DMS153 treated with DMSO at 0.1 percent for 48 hours (cell line): Measurements from ENCODE around the gene SNED1.
A peak's percentile ranks its signal among the peaks of the same experiment; 100 is the strongest.
"Not testable (repeated sequence)": the region's sequence is repeated elsewhere in the genome, so short reads cannot be mapped to it uniquely, and the experiment has no call there.

ENCODE experiments used
- DNase-seq: peaks from one replicate; lab custom pipeline; 2025; ENCODE audit not compliant: unreplicated experiment; lab: John Stamatoyannopoulos, UW

SNED1 gene

GRCh38 chr2:240972201-240972600 lies 26.2 kb upstream of the SNED1 start:
- no peak for DNase-seq

DNA sequence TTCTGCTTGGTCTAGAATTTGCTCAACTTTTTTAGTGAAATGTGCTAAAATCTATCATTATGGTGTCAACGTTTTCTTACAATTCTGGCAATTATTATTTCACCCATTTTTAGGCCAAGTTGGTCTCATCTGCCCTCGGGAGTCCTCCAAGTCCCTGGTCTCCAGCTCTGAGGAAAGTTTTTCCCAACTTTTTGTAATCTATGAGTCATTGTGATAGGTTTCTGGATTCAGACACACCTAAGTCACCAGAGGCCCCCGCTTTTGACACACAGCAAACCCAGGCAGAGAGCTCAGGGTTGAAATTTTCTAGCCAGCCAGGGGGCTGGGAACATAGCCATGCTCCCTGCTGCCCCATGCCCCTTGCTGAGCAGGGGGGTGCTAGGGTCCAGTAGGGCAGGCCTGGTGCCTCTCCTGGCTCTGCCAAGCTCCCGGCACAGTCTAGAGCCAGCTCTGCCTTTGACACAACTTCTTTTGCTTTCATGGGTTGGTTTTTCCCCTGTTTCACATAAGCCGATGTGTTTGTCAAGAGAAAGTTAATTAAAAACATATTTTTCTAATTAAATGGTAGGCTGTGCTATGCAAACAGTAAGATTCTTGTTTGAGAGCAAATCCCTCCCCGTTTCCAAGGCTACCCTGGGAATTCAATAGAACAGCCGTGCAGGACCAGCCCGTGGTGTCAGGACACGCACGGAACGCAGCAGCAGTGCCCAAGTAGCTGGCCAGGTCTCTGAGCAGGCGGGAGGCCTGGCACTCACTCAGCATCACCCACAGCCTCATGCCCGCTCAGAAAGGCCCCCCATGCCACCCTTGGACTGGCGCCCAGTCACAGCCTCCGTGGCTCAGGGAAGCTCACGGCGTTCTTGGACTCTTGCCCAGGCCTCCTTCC lies 25.5 kb upstream of the SNED1 start:
- DNase-seq: no peak

- DNase-seq: no peak
Measured at GRCh38 chr2:240974771-240975572, 23.4 kb upstream of the SNED1 start.

GRCh38 chr2:240975903-240976302 lies 22.5 kb upstream of the SNED1 start:
- not testable (repeated sequence) for DNase-seq

DNA sequence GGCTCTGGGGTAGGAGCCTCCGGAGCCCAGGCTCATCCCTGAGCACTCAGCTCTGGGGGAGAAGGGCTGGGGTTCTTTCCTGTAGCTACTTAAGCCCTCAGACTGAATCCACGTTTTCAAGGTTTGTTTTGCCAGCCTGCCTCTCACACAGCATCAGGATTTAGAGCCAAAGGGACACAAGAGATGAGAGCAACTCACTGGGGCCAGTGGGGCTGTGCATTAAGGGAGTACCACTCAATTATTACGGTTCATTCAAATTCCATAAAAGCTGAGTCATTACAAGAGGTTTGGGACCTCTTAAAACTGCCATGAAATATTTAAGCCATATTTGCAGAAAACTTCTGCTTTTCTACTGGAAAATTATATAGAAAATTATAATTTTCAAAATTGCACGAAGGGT lies 17.1 kb upstream of the SNED1 start:
- no peak for DNase-seq

DNA sequence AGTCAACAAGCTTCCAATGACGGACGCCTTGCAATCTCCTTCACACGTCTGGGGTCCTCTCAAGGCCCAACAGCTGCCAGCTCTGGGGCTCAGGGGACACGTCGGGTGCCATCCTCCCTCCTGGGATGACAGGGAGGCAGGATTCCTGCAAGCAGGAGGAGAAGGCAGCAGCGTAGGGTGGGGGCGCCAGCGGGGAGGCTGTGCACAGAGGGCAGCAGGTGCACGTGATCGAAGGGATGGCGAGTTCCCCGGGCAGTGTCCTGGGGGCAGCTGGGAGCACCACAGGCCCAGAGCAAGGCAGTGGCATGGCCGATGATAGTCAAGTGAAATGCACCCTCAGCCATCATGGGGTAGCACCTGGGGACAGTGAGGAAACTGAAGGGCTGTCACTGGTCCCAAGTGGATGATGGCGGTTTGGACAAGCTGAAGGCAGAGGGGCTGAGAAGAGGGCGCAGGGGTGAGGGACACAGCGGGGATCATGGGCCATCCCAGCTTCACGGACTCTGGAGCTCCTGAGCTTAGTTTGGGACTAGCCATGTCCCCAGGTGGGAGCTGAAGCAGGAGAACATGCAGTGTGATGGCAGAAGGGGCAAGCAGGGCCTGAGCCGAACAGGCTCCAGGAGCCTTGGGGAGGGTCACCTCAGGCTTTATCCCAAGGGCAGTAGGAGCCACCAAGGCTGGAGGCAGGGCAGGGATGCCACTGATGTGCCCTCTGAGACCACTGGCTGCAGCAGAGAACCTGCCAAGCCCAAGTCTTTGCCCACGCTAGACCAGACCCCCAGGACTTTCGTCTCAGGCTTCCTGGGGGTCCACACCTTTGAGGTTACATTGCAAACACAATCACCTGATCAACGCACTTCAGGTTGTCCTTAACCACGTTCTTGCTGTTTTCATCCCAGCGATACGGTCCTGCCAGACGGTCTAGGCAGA lies 16.3 kb upstream of the SNED1 start:
- no peak for DNase-seq

- DNase-seq: no peak
Measured at GRCh38 chr2:240982821-240983281, 15.6 kb upstream of the SNED1 start.

GRCh38 chr2:240983361-240983995 lies 14.9 kb upstream of the SNED1 start:
- peak; percentile 42 for DNase-seq

GRCh38 chr2:240983996-240984498 lies 14.4 kb upstream of the SNED1 start:
- no peak for DNase-seq

- DNase-seq: no peak
Measured at GRCh38 chr2:240985881-240986786, 12.3 kb upstream of the SNED1 start.

- no peak for DNase-seq
Measured at GRCh38 chr2:240986787-240987411, 11.5 kb upstream of the SNED1 start.

DNA sequence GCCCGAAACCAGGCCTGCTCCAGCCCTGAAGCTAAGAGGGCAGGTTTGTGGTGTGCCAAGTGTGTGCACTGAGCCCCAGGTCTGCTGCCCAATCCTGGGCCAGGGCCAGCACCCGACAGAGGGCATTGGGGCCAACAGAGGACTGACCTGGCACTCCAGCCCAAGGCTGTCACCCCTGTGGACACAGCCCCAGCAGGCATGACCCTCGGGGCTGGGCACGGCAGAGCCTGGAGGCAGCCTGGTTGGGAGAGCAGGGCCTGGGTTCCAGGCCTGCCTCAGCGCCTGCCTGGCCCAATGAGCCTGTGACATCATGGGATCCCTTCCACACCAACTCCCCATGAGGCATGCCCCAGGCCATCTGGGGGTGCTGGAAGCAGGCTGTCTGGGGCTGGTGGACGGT lies 10.8 kb upstream of the SNED1 start:
- no peak for DNase-seq

DNA sequence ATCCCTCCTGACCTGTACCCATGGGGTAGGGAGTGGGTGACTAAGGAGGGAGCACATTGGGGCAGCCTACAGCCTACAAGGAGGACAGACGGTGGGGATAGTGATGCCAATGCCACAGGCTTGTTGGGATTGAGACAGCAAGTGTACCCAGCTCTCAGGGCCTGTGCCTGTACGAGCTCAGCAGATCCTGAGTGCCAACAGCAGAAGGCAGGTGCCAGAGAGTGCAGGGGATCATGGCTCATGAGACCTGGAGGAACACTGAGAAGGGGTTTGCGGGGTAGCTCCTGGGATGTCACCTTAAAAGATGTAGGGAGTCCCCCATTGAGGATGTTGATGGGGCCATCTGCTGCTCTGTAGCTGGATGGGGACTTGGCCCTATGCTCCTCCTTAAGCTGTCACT lies 10.3 kb upstream of the SNED1 start:
- DNase-seq: no peak

DNA sequence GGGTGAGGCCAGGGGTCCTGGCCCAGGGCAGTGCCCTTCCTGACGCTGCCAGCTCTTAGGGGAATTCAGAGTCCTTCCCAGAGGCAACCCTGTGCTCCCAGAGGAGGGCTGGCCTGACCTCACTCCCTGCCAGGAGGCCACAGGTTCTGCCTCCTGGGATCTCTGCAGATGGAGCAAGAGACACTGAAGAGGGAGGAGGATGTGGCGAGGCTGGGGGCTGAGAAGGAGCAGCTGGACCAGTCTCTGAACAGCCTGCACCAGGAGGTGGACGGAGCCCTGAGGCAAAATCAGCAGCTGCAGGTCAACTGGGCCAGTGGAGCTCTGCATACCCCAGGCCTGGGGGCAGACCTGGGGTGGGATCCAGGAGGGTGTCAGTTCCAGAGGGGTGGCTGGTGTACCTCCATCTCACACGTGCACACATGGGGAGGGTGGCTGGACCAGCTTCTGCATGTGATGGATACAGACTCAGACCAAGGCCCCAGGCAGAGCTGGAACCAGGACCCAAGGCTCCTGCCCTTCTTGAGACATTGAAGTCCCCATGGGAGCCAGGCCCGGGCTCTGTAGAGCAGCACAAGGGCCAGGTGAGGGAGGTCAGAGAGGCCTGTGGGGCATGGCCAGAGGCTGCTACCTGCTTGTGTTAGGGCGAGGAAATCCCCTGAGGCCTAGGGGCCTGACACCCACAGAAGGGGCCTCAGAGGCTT lies 9.7 kb upstream of the SNED1 start:
- no peak for DNase-seq

- no peak for DNase-seq
Measured at GRCh38 chr2:240989451-240990265, 8.8 kb upstream of the SNED1 start.

GRCh38 chr2:240990266-240990529 lies 8.2 kb upstream of the SNED1 start:
- DNase-seq: no peak

DNA sequence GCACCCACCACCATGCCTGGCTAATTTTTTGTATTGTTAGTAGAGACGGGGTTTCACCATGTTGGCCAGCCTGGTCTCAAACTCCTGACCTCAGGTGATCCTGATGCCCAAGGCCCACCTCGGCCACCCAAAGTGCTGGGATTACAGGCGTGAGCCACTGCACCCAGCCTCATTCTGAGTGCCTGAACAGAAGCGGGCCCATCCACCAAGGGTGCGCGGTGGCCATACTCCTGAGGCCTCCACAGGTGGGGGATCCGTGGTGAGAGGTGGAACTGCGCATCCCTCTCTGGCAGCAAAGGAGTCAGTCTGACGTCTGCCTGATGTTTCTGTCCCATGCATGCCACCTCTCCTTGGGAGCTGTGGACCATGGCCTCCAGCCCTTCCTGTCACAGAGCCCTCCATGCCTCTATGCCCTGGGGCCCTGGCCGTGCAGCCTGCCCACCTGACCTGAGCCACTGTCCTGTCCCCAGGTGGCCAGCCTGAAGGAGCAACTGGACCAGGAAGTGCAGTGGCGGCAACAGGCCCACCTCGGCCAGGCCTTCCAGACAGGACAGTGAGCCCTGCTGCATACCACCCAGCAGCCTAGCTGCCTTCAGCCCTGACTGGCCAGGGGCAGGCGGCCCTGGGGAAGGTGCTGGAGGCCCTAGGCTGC lies 7.6 kb upstream of the SNED1 start:
- DNase-seq: no peak
